Hematopoietic multipotent progenitor cell treated with erythropoietin and hydrocortisone succinate and interleukin-3 and kit ligand, for 4 days (in vitro differentiated cells): ENCODE measurements around the gene ARID1B.
"Not testable (repeated sequence)": the region's sequence is repeated elsewhere in the genome, so short reads cannot be mapped to it uniquely, and the experiment has no call there.

Experiments
- DNase-seq: peaks from one replicate; pipeline ENCODE4 v3.0.0-alpha.2; 2015

ARID1B gene

GRCh38 chr6:157034436-157035230, 257.5 kb downstream of the ARID1B start:
- peak; percentile 84 for DNase-seq

- DNase-seq = no peak
Measured at GRCh38 chr6:157035546-157035945, 258.4 kb downstream of the ARID1B start.

- peak; percentile 71 for DNase-seq
Measured at GRCh38 chr6:157036245-157036711, 259.1 kb downstream of the ARID1B start.

GRCh38 chr6:157037165-157037564, 260.0 kb downstream of the ARID1B start:
- DNase-seq = no peak

GRCh38 chr6:157038610-157039009, 261.4 kb downstream of the ARID1B start:
- DNase-seq = no peak

GRCh38 chr6:157039639-157040038, 262.5 kb downstream of the ARID1B start:
- DNase-seq = not testable (repeated sequence)

GRCh38 chr6:157040191-157040590, 263.0 kb downstream of the ARID1B start:
- DNase-seq = no peak

- DNase-seq = no peak
Measured at GRCh38 chr6:157045831-157046454, 268.8 kb downstream of the ARID1B start.

GRCh38 chr6:157046776-157047175, 269.6 kb downstream of the ARID1B start:
- DNase-seq = no peak

GRCh38 chr6:157047328-157047727, 270.1 kb downstream of the ARID1B start:
- no peak for DNase-seq

GRCh38 chr6:157047951-157048350, 270.8 kb downstream of the ARID1B start:
- DNase-seq = no peak

GRCh38 chr6:157049133-157049532, 272.0 kb downstream of the ARID1B start:
- DNase-seq = no peak

GRCh38 chr6:157050537-157051265, 273.5 kb downstream of the ARID1B start:
- no peak for DNase-seq

GRCh38 chr6:157054531-157054979, 277.4 kb downstream of the ARID1B start:
- DNase-seq = peak; percentile 60

- DNase-seq = no peak
Measured at GRCh38 chr6:157055863-157056262, 278.7 kb downstream of the ARID1B start.

GRCh38 chr6:157056275-157056674, 279.1 kb downstream of the ARID1B start:
- no peak for DNase-seq

- DNase-seq = peak; percentile 32
Measured at GRCh38 chr6:157058574-157058973, 281.4 kb downstream of the ARID1B start.

GRCh38 chr6:157059781-157060180, 282.6 kb downstream of the ARID1B start:
- DNase-seq = peak; percentile 50

GRCh38 chr6:157060440-157060952, 283.3 kb downstream of the ARID1B start:
- no peak for DNase-seq

- DNase-seq = peak; percentile 47
Measured at GRCh38 chr6:157061770-157062594, 284.8 kb downstream of the ARID1B start.

GRCh38 chr6:157063176-157063905, 286.2 kb downstream of the ARID1B start:
- peak; percentile 38 for DNase-seq

GRCh38 chr6:157063923-157064322, 286.7 kb downstream of the ARID1B start:
- no peak for DNase-seq
